Uterus (tissue), 4 donors: Measurements from ENCODE around the gene GHRL. TPM values are rescaled to one million over a fixed set of nuclear protein-coding genes. Genes with fewer than 3 reads are reported as not detected.
"Not testable (repeated sequence)": the region's sequence is repeated elsewhere in the genome, so short reads cannot be mapped to it uniquely, and the experiment has no call there.

Source experiments
- DNase-seq, 2 donors: peaks; one replicate each; pipeline ENCODE4 v3.0.0-alpha.2; 2019 to 2020
- H3K27ac ChIP-seq, 2 donors: fragments of 200-600 bp; sonication (generic); 1 replicate in 1 of 2; 2 replicates in 1 of 2; pipeline ENCODE4 v1.5.1; 2016 to 2018
- H3K27me3 ChIP-seq, 2 donors: fragments of 200-600 bp; sonication (generic); one replicate each; pipeline ENCODE4 v1.5.1; 2018 to 2019; ENCODE audit warnings: control low read depth in 1 of 2
- H3K36me3 ChIP-seq, 2 donors: fragments of 200-600 bp; sonication (generic); one replicate each; pipeline ENCODE4 v1.5.1; 2019; ENCODE audit warnings: control low read depth in 1 of 2
- H3K4me1 ChIP-seq, 2 donors: fragments of 200-600 bp; sonication (generic); one replicate each; pipeline ENCODE4 v1.5.1; 2018 to 2019; ENCODE audit warnings: control low read depth in 1 of 2
- H3K4me3 ChIP-seq, 2 donors: fragments of 200-600 bp; sonication (generic); 1 replicate in 1 of 2; 2 replicates in 1 of 2; pipeline ENCODE4 v1.5.1; 2018 to 2019; ENCODE audit warnings: mild to moderate bottlenecking in 1 of 2
- H3K9me3 ChIP-seq, 2 donors: fragments of 200-600 bp; sonication (generic); one replicate each; pipeline ENCODE4 v1.5.1; 2019; ENCODE audit warnings: control low read depth in 1 of 2
- POLR2A ChIP-seq, 2 donors: fragments of 450-650 bp; IDR thresholded peaks; one replicate each; pipeline ENCODE4 v1.6.1; 2016; ENCODE audit warnings: antibody characterized with exemption in 2 of 2, mild to moderate bottlenecking in 1 of 2, moderate library complexity in 1 of 2
- intact Hi-C: fragments of 100-400 bp; cut with DNase I; formaldehyde crosslinking; loops from one replicate; pipeline ENCODE4 v1.15.1; 2023; ENCODE audit warnings: low total_unique reads
- total RNA-seq, 4 donors: library from RNA; depleted of rRNA in 3 of 4; stranded (reverse); fragments of >200 nt in 3 of 4; gene quantifications; one replicate each; pipeline versions ENCODE4 v1.1.0 to v1.2.4, GENCODE V29; 2014 to 2023
- TF ChIP-seq, protein P1 (sequence below), 4 experiments: fragments of 200-600 bp in 2 of 4; fragments of 450-650 bp in 2 of 4; sonication (generic) in 2 of 4; IDR thresholded peaks; one replicate each; pipeline ENCODE4 v1.5.1; 2016 to 2019; ENCODE audit warnings: antibody characterized with exemption in 4 of 4, mild to moderate bottlenecking in 2 of 4, moderate library complexity in 1 of 4
- donor health status: DM: yes; HTN: yes; CAD: no.

GHRL gene
- total RNA-seq, 4 donors from 2014 or later = 7.9 TPM; not detected in 3

- H3K9me3 ChIP-seq = no peaks in the 10 kb centered on the region
- H3K36me3 ChIP-seq = no peaks in the 10 kb centered on the region
- H3K27me3 ChIP-seq = no peaks in the 10 kb centered on the region
- peaks cover 0 to 15% of the 10 kb centered on the region in 2 donors for H3K4me1 ChIP-seq
- no peak overlapping the region for H3K4me3 ChIP-seq
- intact Hi-C loops = no loop called here
- DNase-seq = no peak
- no peak for TF ChIP-seq POLR2A (IDR thresholded peaks at IDR 0.05)
- TF ChIP-seq, protein P1, sequence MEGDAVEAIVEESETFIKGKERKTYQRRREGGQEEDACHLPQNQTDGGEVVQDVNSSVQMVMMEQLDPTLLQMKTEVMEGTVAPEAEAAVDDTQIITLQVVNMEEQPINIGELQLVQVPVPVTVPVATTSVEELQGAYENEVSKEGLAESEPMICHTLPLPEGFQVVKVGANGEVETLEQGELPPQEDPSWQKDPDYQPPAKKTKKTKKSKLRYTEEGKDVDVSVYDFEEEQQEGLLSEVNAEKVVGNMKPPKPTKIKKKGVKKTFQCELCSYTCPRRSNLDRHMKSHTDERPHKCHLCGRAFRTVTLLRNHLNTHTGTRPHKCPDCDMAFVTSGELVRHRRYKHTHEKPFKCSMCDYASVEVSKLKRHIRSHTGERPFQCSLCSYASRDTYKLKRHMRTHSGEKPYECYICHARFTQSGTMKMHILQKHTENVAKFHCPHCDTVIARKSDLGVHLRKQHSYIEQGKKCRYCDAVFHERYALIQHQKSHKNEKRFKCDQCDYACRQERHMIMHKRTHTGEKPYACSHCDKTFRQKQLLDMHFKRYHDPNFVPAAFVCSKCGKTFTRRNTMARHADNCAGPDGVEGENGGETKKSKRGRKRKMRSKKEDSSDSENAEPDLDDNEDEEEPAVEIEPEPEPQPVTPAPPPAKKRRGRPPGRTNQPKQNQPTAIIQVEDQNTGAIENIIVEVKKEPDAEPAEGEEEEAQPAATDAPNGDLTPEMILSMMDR (IDR thresholded peaks at IDR 0.05) = no peak
- H3K27ac ChIP-seq = no peak overlapping the region
Observed at GRCh38 chr3:10268930-10269329, 23.8 kb downstream of the GHRL start.

- Histone ChIP-seq H3K27ac (no peak overlapping the region), H3K27me3 (no peaks in the 10 kb centered on the region), H3K9me3 (no peaks in the 10 kb centered on the region), H3K36me3 (no peaks in the 10 kb centered on the region), H3K4me1 (peaks cover 0 to 7% of the 10 kb centered on the region in 2 donors), H3K4me3 (no peak overlapping the region)
- intact Hi-C loops = no loop called here
- no peak for TF ChIP-seq POLR2A (IDR thresholded peaks at IDR 0.05)
- TF ChIP-seq, protein P1 (IDR thresholded peaks at IDR 0.05) = no peak
- no peak for DNase-seq
Observed at GRCh38 chr3:10268116-10268515, 24.6 kb downstream of the GHRL start.

DNA sequence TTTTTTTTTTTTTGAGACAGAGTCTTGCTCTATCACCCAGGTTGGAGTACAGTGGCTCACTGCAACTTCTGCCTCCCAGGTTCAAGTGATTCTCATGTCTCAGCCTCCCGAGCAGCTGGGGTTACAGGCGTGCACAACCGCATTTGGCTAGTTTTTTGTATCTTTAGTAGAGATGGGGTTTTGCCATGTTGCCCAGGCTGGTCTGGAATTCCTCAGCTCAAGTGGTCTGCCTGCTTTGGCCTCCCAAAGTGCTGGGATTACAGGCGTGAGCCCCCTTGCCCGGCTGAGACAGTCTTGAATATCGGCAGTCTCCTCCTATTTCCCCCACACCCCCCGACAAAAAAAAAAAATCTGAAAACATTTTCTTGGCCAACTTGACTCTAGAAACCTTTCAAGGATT lies 25.8 kb downstream of the GHRL start:
- H3K27ac ChIP-seq, H3K27me3 ChIP-seq, H3K4me1 ChIP-seq, H3K9me3 ChIP-seq, H3K4me3 ChIP-seq, DNase-seq, H3K36me3 ChIP-seq, intact Hi-C loops: not testable (repeated sequence)

DNA sequence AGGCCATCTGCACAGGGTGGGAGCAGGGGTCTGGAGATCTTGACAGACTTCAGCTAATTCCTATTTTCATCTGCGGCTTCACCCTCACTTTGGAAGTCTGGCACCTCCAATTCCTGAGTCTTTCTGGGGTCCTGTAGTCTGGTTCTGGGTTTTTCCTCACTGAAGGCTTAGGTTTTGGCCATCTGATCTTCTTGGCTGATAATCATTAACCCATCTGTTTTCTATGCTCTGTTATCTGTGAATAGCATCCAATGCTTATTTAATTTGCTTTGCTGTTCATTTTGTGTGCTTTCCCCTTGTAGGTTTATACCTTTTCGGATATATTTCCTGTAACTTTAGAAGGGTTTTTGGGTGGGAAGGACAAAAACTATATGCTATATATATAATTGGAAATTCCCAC lies 26.9 kb downstream of the GHRL start:
- Histone ChIP-seq H3K27me3 (no peaks in the 10 kb centered on the region), H3K36me3 (no peaks in the 10 kb centered on the region), H3K4me1 (peaks cover 0 to 4% of the 10 kb centered on the region in 2 donors), H3K4me3 (no peak overlapping the region), H3K27ac (no peak overlapping the region), H3K9me3 (no peaks in the 10 kb centered on the region)
- DNase-seq = no peak
- intact Hi-C loops = no loop called here
- TF ChIP-seq POLR2A (IDR thresholded peaks at IDR 0.05) = no peak
- TF ChIP-seq, protein P1 (IDR thresholded peaks at IDR 0.05) = no peak

GRCh38 chr3:10263646-10264363 lies 28.9 kb downstream of the GHRL start:
- H3K27me3 ChIP-seq = no peaks in the 10 kb centered on the region
- no peaks in the 10 kb centered on the region for H3K9me3 ChIP-seq
- no peak for TF ChIP-seq POLR2A (IDR thresholded peaks at IDR 0.05)
- TF ChIP-seq, protein P1 (IDR thresholded peaks at IDR 0.05) = peak; percentile 43 to 59 (median 48)
- no peaks in the 10 kb centered on the region for H3K36me3 ChIP-seq
- peaks cover 0 to 4% of the 10 kb centered on the region in 2 donors for H3K4me1 ChIP-seq
- DNase-seq = peak; percentile 46 to 69
- no peak overlapping the region for H3K4me3 ChIP-seq
- intact Hi-C loops = no loop called here
- H3K27ac ChIP-seq = peak overlapping the region; percentile 75 to 79
